ENCODE results near the gene NXNL1. TPM values are rescaled to one million over a fixed set of nuclear protein-coding genes. Genes with fewer than 3 reads are reported as not detected.
A peak's percentile ranks its signal among the peaks of the same experiment; 100 is the strongest.

The NXNL1 gene
- total and polyA plus RNA-seq, 7 donors: 0.14 to 1.0 (median 0.55) TPM; not detected in 1

DNA sequence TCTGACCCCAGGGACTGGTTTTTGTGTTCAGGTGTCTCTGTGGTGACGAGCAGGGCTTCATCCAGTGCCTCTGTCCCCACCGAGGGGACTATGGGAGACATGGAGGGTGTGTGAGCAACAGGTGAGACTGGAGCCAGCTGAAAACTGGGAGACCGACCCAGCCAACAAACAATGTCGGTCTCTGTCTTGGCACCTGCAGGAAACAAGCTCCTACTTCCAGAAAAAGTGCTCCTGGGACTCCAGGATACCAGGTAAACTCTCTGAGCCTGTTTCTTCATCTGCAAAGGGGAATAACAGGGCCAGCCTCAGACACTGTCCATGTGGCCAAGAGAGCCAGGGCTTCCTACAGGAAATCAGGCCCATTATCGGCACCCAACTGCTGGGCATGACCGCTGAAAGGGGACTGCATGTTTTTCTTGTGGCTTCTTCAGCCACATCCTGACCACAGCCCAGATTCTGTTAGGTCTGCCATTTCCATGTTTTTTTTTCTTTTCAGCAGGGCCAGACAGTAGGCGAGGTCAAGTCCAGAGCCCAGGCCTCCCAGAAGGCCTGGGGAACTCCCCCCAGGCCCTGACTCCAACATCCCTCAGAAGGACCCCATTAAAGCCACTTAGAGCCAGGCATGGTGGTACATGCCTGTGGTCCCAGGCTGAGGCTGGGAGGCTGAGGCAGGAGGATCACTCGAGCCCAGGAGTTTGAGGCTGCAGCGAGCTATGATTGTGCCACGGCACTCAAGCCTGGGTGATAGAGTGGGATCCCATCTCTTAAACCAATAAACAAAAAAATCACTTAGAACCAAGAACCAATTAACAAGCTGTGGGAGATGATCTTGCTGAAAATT is 54.5 kb downstream of the NXNL1 start:
- Histone ChIP-seq H3K36me3 (ENCODE audit: insufficient read depth in 1 of 2, low read depth in 1 of 2) (no peaks in the 10 kb centered on the region), H3K4me1 (no peaks in the 10 kb centered on the region), H3K27me3 (ENCODE audit: insufficient read depth in 3 of 3, low read length in 2 of 3) (peaks cover 0 to 11% (median 0%) of the 10 kb centered on the region in 3 donors), H3K27ac (peak overlapping the region; percentile 69), H3K4me3 (peak overlapping the region; percentile 65), H3K9me3 (no peaks in the 10 kb centered on the region)
- TF ChIP-seq CTCF (IDR thresholded peaks at IDR 0.05): no peak
- DNase-seq: no peak
- intact Hi-C loops (cut with DNase I): no loop called here
- ATAC-seq: peak in 1 of 4 donors; percentile 10
- 72% methylated on average over 10 of the region's 10 CpGs for WGBS, 3 donors

Other genes starting within 250 kb of the NXNL1 start
- 10 to 100 TPM; 25.5 to 41.2 (median 30.5) TPM for gene USE1, start 245.6 kb downstream of the NXNL1 start, total RNA-seq
- 10 to 100 TPM; 45.3 to 83.0 (median 57.1) TPM for gene USE1, start 245.6 kb downstream of the NXNL1 start, polyA plus RNA-seq
- 10 to 100 TPM; 15.6 to 20.8 (median 18.5) TPM for gene OCEL1, start 234.7 kb downstream of the NXNL1 start, total RNA-seq
- 10 to 100 TPM; 19.6 to 37.1 (median 24.0) TPM for gene OCEL1, start 234.7 kb downstream of the NXNL1 start, polyA plus RNA-seq
- 10 to 100 TPM; 34.9 to 56.7 (median 41.1) TPM for gene NR2F6, start 215.0 kb downstream of the NXNL1 start, total RNA-seq
- gene NR2F6, start 215.0 kb downstream of the NXNL1 start, polyA plus RNA-seq: 10 to 100 TPM; 21.1 to 51.3 (median 27.9) TPM
- gene USHBP1, start 196.2 kb downstream of the NXNL1 start, total RNA-seq: 1 to 10 TPM; 2.6 to 8.6 (median 3.3) TPM
- 1 to 10 TPM; 3.7 to 5.0 (median 4.0) TPM for gene USHBP1, start 196.2 kb downstream of the NXNL1 start, polyA plus RNA-seq
- 10 to 100 TPM; 70.0 to 97.0 (median 88.7) TPM for gene BABAM1, start 193.5 kb downstream of the NXNL1 start, total RNA-seq
- 100 to 1,000 TPM in 1 of 3 donors, 10 to 100 TPM in 2; 86.8 to 145 (median 92.9) TPM for gene BABAM1, start 193.5 kb downstream of the NXNL1 start, polyA plus RNA-seq
- under 1 TPM in 2 of 4 donors, not detected in 2; 0.13 to 0.26 TPM for gene ANKLE1, start 179.0 kb downstream of the NXNL1 start, total RNA-seq
- under 1 TPM; 0.07 to 0.20 (median 0.10) TPM for gene ANKLE1, start 179.0 kb downstream of the NXNL1 start, polyA plus RNA-seq
- 10 to 100 TPM in 1 of 4 donors, 1 to 10 TPM in 3; 6.1 to 17.9 (median 7.6) TPM for gene ABHD8, start 157.5 kb downstream of the NXNL1 start, total RNA-seq
- 10 to 100 TPM; 12.3 to 26.8 (median 15.0) TPM for gene ABHD8, start 157.5 kb downstream of the NXNL1 start, polyA plus RNA-seq
- gene MRPL34, start 155.1 kb downstream of the NXNL1 start, total RNA-seq: 100 to 1,000 TPM; 105 to 217 (median 139) TPM
- 100 to 1,000 TPM; 330 to 558 (median 365) TPM for gene MRPL34, start 155.1 kb downstream of the NXNL1 start, polyA plus RNA-seq
- 10 to 100 TPM; 21.5 to 35.4 (median 27.9) TPM for gene DDA1, start 151.4 kb downstream of the NXNL1 start, total RNA-seq
- 10 to 100 TPM; 47.2 to 90.4 (median 75.0) TPM for gene DDA1, start 151.4 kb downstream of the NXNL1 start, polyA plus RNA-seq
- 10 to 100 TPM; 11.8 to 14.3 (median 12.9) TPM for gene ANO8, start 126.1 kb downstream of the NXNL1 start, total RNA-seq
- 10 to 100 TPM in 1 of 3 donors, 1 to 10 TPM in 2; 1.5 to 13.0 (median 4.3) TPM for gene ANO8, start 126.1 kb downstream of the NXNL1 start, polyA plus RNA-seq
- 10 to 100 TPM in 3 of 4 donors, 1 to 10 TPM in 1; 9.6 to 11.0 (median 10.5) TPM for gene GTPBP3, start 123.4 kb downstream of the NXNL1 start, total RNA-seq
- gene GTPBP3, start 123.4 kb downstream of the NXNL1 start, polyA plus RNA-seq: 10 to 100 TPM in 1 of 3 donors, 1 to 10 TPM in 2; 6.2 to 16.5 (median 8.8) TPM
- gene PLVAP, start 83.6 kb downstream of the NXNL1 start, total RNA-seq: 10 to 100 TPM; 16.0 to 23.7 (median 16.3) TPM
- 10 to 100 TPM in 2 of 3 donors, 1 to 10 TPM in 1; 6.5 to 46.0 (median 14.5) TPM for gene PLVAP, start 83.6 kb downstream of the NXNL1 start, polyA plus RNA-seq
- under 1 TPM in 1 of 4 donors, not detected in 3; 0.51 TPM for gene CCDC194, start 66.7 kb downstream of the NXNL1 start, total RNA-seq
- under 1 TPM in 1 of 3 donors, not detected in 2; 0.13 TPM for gene CCDC194, start 66.7 kb downstream of the NXNL1 start, polyA plus RNA-seq
- 10 to 100 TPM; 18.3 to 47.7 (median 33.5) TPM for gene BST2, start 55.3 kb downstream of the NXNL1 start, total RNA-seq
- 10 to 100 TPM; 29.8 to 40.8 (median 34.4) TPM for gene BST2, start 55.3 kb downstream of the NXNL1 start, polyA plus RNA-seq
- gene MVB12A, start 40.9 kb downstream of the NXNL1 start, total RNA-seq: 10 to 100 TPM; 15.6 to 23.7 (median 18.9) TPM
- gene MVB12A, start 40.9 kb downstream of the NXNL1 start, polyA plus RNA-seq: 10 to 100 TPM; 29.4 to 79.7 (median 43.1) TPM
- under 1 TPM in 1 of 4 donors, not detected in 3; 0.39 TPM for gene TMEM221, start 12.3 kb downstream of the NXNL1 start, total RNA-seq
- under 1 TPM in 2 of 3 donors, not detected in 1; 0.04 to 0.25 TPM for gene TMEM221, start 12.3 kb downstream of the NXNL1 start, polyA plus RNA-seq
- gene SLC27A1, start 9.6 kb upstream of the NXNL1 start, total RNA-seq: 10 to 100 TPM; 18.4 to 40.1 (median 27.9) TPM
- 10 to 100 TPM; 11.8 to 30.6 (median 24.1) TPM for gene SLC27A1, start 9.6 kb upstream of the NXNL1 start, polyA plus RNA-seq
- gene PGLS, start 50.7 kb upstream of the NXNL1 start, total RNA-seq: 10 to 100 TPM; 14.8 to 17.3 (median 16.3) TPM
- gene PGLS, start 50.7 kb upstream of the NXNL1 start, polyA plus RNA-seq: 10 to 100 TPM; 11.7 to 53.5 (median 18.3) TPM
- gene COLGALT1, start 94.7 kb upstream of the NXNL1 start, total RNA-seq: 10 to 100 TPM; 19.8 to 27.7 (median 23.3) TPM
- 10 to 100 TPM; 15.3 to 34.8 (median 21.4) TPM for gene COLGALT1, start 94.7 kb upstream of the NXNL1 start, polyA plus RNA-seq
- gene UNC13A, start 227.4 kb upstream of the NXNL1 start, total RNA-seq: under 1 TPM in 2 of 4 donors, not detected in 2; 0.04 to 0.19 TPM
- gene UNC13A, start 227.4 kb upstream of the NXNL1 start, polyA plus RNA-seq: under 1 TPM in 2 of 3 donors, not detected in 1; 0.04 to 0.05 TPM